Panc1 (cell line): ENCODE data around the gene MAP2K3. TPM values are rescaled to one million over a fixed set of nuclear protein-coding genes. Genes with fewer than 3 reads are reported as not detected.
A peak's percentile ranks its signal among the peaks of the same experiment; 100 is the strongest.

Source experiments
- ATAC-seq: fragments of 200-7000 bp; cut with Tn5 transposase; 2 replicates; pipeline ENCODE4 v1.9.1; 2020; ENCODE audit warnings: mild to moderate bottlenecking, moderate library complexity
- BruUV-seq: library from RNA; stranded (reverse); fragments of 400-500 nt; replicated peaks from 2 replicates; lab custom pipeline; 2021; lab: Mats Ljungman, UMichigan
- CTCF ChIA-PET: fragments of 300-600 bp; sonication (Branson Sonifier 250); formaldehyde crosslinking; loops from one replicate; lab custom pipeline; 2022; ENCODE audit warnings: antibody characterized with exemption; lab: Charles Lee
- POLR2A ChIA-PET: fragments of 300-600 bp; sonication (Branson Sonifier 250); formaldehyde crosslinking; loops from one replicate; lab custom pipeline; 2022; ENCODE audit warnings: antibody characterized with exemption; lab: Charles Lee
- DNase-seq: peaks from one replicate; pipeline ENCODE4 v3.0.0-alpha.2; 2010; ENCODE audit warnings: low read depth, low spot score
- H3K27ac ChIP-seq: 2 replicates; pipeline ENCODE4 v1.5.1; 2011; ENCODE audit warnings: mild to moderate bottlenecking, low read length, inconsistent platforms
- H3K27me3 ChIP-seq: fragments of 200-500 bp; sonication (Bioruptor generic); 2 replicates; pipeline ENCODE4 v1.6.0; 2014; ENCODE audit warnings: low read length, inconsistent platforms; ENCODE audit not compliant: control insufficient read depth, insufficient read depth
- H3K36me3 ChIP-seq: fragments of 200-500 bp; sonication (Bioruptor generic); 2 replicates; pipeline ENCODE4 v1.5.1; 2014; ENCODE audit warnings: inconsistent platforms, mild to moderate bottlenecking, low read length, moderate library complexity; ENCODE audit not compliant: control insufficient read depth, insufficient read depth
- H3K4me1 ChIP-seq: 2 replicates; pipeline ENCODE4 v1.5.1; 2011; ENCODE audit warnings: inconsistent platforms, mild to moderate bottlenecking, low read length, moderate library complexity; ENCODE audit not compliant: control insufficient read depth, insufficient read depth
- H3K4me3 ChIP-seq, 2 experiments: 2 replicates each; pipeline ENCODE4 v1.5.1; 2011 to 2012; ENCODE audit warnings: low read depth in 2 of 2, low read length in 2 of 2, mild to moderate bottlenecking in 2 of 2, inconsistent platforms in 1 of 2, moderate library complexity in 1 of 2
- H3K9me3 ChIP-seq: fragments of 200-500 bp; sonication (Bioruptor generic); 2 replicates; pipeline ENCODE4 v1.5.1; 2014; ENCODE audit warnings: low read depth, mild to moderate bottlenecking, inconsistent platforms, low read length, moderate library complexity; ENCODE audit not compliant: control insufficient read depth, insufficient read depth
- CTCF ChIP-seq: fragments of 450-650 bp; IDR thresholded peaks from 2 replicates; pipeline ENCODE4 v1.5.1; 2017; ENCODE audit warnings: mild to moderate bottlenecking
- POLR2AphosphoS5 ChIP-seq: IDR thresholded peaks from 2 replicates; pipeline ENCODE4 v1.6.1; 2012; ENCODE audit warnings: mild to moderate bottlenecking, low read depth, low read length, moderate library complexity
- REST ChIP-seq, 2 experiments: IDR thresholded peaks; 2 replicates each; pipeline ENCODE4 v1.6.1; 2011 to 2012; ENCODE audit warnings: low read depth in 2 of 2, control low read depth in 1 of 2, low read length in 1 of 2, mild to moderate bottlenecking in 1 of 2, moderate library complexity in 1 of 2; ENCODE audit not compliant: insufficient read depth in 1 of 2
- SIN3A ChIP-seq: IDR thresholded peaks from 2 replicates; pipeline ENCODE4 v1.6.1; 2012; ENCODE audit warnings: low read depth, mild to moderate bottlenecking, low read length, moderate library complexity, borderline replicate concordance; ENCODE audit not compliant: insufficient read depth
- TCF7L2 ChIP-seq: IDR thresholded peaks from 2 replicates; pipeline ENCODE4 v1.6.1; 2011; ENCODE audit warnings: mild to moderate bottlenecking, low read depth, low read length, inconsistent platforms
- in situ Hi-C: cut with HindIII; loops from 2 replicates; pipeline ENCODE4 v1.10.0; 2016; ENCODE audit warnings: low sequenced_read_pairs, low pct_unique_long_range_greater_than_20kb
- intact Hi-C: fragments of 100-400 bp; cut with micrococcal nuclease; formaldehyde crosslinking; loops from one replicate; pipeline ENCODE4 v1.10.0; 2022; ENCODE audit not compliant: unreplicated experiment
- total RNA-seq: library from RNA; stranded (reverse); gene quantifications from one replicate; pipeline ENCODE4 v1.2.1, GENCODE V29; 2021; ENCODE audit not compliant: unreplicated experiment

The MAP2K3 gene
- total RNA-seq, 1 experiment from 2014 or later, result 44.4 TPM

GRCh38 chr17:21286066-21286770, 1.7 kb downstream of the MAP2K3 start:
- peak overlapping the region; percentile 90 for H3K27ac ChIP-seq
- TSS peak; percentile 93 for BruUV-seq
- ATAC-seq (peak; percentile 24; the same call in 1 of the 2 replicates), DNase-seq (peak; percentile 50)
- intact Hi-C loops (loop anchor here (10.0 kb wide), 1 partner anchor 161 kb away; the partner anchor contains the start of gene DHRS7B), in situ Hi-C loops (no loop called here)
- peaks cover 43% of the 10 kb centered on the region for H3K4me1 ChIP-seq
- H3K4me3 ChIP-seq, result peak overlapping the region; percentile 65 to 75
- ChIA-PET POLR2A (no interaction called here), CTCF (no interaction called here)
- no peaks in the 10 kb centered on the region for H3K9me3 ChIP-seq
- H3K27me3 ChIP-seq, result no peaks in the 10 kb centered on the region
- peaks cover 2% of the 10 kb centered on the region; the same call in 1 of the 2 replicates for H3K36me3 ChIP-seq
- TF ChIP-seq CTCF (no peak), REST (IDR thresholded peaks at IDR 0.05; ENCODE audit: insufficient read depth in 1 of 2, low read depth in 2 of 2, low read length in 1 of 2) (no peak), TCF7L2 (no peak), POLR2AphosphoS5 (peak; percentile 26; the same call in 1 of the 2 replicates), SIN3A (0 out of 2 replicates have a peak, but pooled peaks have one; percentile 29)

DNA sequence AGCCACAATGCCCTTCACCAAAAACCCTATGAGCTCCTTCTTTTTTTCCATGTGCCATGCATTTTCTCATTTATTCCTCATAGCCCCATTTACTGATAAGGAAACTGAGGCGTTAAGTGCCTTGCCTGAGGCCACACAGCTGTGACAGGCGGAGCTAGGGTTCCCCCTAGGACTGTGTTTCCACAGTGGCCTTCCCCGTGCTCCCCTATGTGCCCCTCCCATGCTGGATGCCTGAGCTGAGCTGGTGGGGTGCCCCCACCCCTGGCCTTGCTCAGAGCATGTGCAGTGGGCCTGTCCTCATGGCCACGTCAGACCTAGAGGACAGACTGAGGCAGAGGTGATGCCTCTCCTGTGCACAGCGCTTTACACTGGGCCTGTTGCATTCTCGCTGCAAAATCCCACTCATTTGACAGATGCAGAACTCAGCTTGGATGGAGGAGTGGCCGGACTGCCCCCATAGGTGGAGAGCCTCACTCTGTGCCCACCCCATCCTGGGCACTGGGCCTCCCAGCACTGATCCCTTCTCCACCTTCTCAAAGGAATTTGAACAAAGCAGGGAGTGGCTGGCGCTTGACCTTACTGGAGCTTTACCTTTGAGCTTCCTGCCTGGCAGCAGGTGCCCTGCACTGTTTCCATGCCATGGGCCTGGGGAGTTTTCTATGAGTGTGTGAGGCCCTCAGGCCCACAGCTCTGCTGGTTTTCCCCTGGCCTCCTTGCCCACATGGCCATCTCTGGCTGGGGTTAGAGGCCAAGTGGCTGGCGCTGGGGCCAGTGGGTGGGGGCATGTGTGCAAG, 2.6 kb downstream of the MAP2K3 start:
- ChIA-PET CTCF (no interaction called here), POLR2A (no interaction called here)
- Histone ChIP-seq H3K9me3 (no peaks in the 10 kb centered on the region), H3K27ac (peak overlapping the region; percentile 90), H3K27me3 (no peaks in the 10 kb centered on the region), H3K4me3 (peak overlapping the region; percentile 65 to 75), H3K36me3 (peaks cover 2% of the 10 kb centered on the region; the same call in 1 of the 2 replicates), H3K4me1 (peaks cover 43% of the 10 kb centered on the region)
- ATAC-seq (peak; percentile 1; the same call in 1 of the 2 replicates), DNase-seq (no peak)
- in situ Hi-C loops (no loop called here), intact Hi-C loops (loop anchor here (10.0 kb wide), 1 partner anchor 162 kb away; the partner anchor contains the start of gene DHRS7B)
- TF ChIP-seq TCF7L2 (no peak), POLR2AphosphoS5 (no peak)
- BruUV-seq, result no TSS peak
